Measurements from ENCODE around the gene DHRS1.

Gene DHRS1

DNA sequence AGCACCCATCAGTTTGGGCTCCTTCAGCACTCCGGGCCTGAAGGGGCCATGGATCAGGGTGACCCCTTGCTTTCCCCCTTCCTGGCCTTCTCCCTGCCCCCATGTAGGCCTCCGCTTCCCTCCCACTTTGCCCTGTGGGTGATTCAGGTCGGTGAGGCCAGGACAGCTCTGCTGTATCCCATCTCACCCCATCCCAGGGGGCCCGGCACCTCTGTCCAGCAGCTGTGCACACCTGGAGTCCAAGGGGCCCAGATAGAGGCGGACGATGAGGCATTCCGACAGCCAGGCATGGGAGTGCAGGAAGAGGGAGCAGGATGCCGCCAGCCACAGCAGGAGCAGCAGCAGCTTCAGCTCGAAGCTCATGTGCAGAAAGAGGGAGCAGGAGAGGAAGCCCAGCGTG, 23.1 kb upstream of the DHRS1 start:
- no peak overlapping the region for H3K4me3 ChIP-seq (ENCODE audit: low read depth, low read length)
- TF ChIP-seq, protein P1, sequence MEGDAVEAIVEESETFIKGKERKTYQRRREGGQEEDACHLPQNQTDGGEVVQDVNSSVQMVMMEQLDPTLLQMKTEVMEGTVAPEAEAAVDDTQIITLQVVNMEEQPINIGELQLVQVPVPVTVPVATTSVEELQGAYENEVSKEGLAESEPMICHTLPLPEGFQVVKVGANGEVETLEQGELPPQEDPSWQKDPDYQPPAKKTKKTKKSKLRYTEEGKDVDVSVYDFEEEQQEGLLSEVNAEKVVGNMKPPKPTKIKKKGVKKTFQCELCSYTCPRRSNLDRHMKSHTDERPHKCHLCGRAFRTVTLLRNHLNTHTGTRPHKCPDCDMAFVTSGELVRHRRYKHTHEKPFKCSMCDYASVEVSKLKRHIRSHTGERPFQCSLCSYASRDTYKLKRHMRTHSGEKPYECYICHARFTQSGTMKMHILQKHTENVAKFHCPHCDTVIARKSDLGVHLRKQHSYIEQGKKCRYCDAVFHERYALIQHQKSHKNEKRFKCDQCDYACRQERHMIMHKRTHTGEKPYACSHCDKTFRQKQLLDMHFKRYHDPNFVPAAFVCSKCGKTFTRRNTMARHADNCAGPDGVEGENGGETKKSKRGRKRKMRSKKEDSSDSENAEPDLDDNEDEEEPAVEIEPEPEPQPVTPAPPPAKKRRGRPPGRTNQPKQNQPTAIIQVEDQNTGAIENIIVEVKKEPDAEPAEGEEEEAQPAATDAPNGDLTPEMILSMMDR (IDR thresholded peaks at IDR 0.05; ENCODE audit: low read depth, low read length, missing control alignments): no peak
- in situ Hi-C loops (cut with HindIII; ENCODE audit: low sequenced_read_pairs): loop anchor here (5.0 kb wide), 1 partner anchor 115 kb away; no protein-coding TSS in a partner anchor
- DNase-seq (ENCODE audit: low read depth): no peak

DNA sequence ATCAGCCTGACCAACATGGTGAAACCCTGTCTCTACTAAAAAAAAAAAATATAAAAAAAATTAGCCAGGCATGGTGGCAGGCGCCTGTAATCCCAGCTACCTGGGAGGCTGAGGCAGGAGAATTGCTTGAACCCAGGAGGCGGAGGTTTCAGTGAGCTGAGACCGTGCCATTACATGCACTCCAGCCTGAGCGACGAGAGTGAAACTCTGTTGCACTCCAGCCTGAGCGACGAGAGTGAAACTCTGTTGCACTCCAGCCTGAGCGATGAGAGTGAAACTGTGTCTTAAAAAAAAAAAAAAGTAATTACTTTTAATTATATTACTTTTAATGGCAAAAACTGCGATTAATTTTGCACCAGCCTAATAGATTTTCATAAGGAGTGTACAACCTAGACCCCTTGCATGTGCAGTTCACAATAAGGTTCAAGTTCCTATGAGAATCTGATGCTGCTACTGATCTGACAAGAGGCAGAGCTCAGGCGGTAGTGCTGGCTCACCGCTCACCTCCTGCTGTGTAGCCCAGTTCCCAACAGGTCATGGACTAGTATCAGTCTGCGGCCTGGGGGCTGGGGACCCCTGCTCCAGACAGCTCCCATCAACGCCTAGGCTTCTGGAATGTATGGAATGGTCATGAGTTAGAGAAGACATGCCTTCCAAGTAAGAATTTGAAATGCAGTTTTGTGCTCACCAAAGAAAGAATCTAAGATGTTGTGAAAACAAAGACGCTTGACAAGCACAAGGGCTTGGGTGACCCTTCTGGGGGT, 21.8 kb upstream of the DHRS1 start:
- TF ChIP-seq, protein P1 (IDR thresholded peaks at IDR 0.05; ENCODE audit: low read depth, low read length, missing control alignments): no peak

DNA sequence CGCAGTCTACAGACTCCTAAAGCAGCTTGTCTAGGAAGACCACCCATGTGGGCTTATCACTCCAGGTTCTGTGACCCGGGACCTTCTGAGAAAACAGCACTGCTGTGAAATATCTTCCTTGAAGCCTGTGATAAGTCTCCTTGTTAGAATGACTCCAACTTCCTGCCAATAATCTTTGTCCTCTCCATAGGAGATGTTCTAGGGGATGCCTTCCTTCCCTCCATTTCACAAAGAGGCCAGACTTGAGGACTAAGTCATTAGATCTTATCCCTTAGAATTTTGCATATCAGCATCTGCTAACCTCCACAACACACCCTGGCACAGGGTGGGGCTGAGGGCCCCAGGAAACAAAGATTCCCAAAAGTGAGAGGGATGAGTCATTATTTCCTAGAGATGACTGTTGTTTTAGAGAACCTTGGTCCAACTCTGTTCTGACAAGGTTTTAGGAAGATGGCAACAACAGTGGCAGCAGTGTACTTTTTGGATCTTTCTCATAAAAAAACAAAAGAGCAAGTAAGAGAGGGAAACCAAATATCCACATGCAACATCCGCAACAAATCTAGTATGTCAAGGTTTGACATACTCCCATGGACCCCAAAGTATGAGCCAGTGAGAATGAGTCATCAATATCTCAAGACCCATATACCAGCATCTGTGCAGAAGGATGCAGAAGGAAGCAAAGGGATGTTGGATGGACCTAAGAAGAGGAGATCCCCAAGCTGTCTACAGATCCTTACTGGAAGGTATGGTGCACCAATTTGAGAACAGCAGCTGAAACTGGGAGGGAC, 17.8 kb upstream of the DHRS1 start:
- DNase-seq (ENCODE audit: low read depth): no peak
- TF ChIP-seq, protein P1 (IDR thresholded peaks at IDR 0.05; ENCODE audit: low read depth, low read length, missing control alignments): no peak
- in situ Hi-C loops (cut with HindIII; ENCODE audit: low sequenced_read_pairs): no loop called here
- no peak overlapping the region for H3K4me3 ChIP-seq (ENCODE audit: low read depth, low read length)

More for the DNA sequence above, 21.8 kb upstream of the DHRS1 start:
- in situ Hi-C loops (cut with HindIII; ENCODE audit: low sequenced_read_pairs): loop anchor here (5.0 kb wide), 1 partner anchor 116 kb away; no protein-coding TSS in a partner anchor
- no peak overlapping the region for H3K4me3 ChIP-seq (ENCODE audit: low read depth, low read length)
- DNase-seq (ENCODE audit: low read depth): no peak

DNA sequence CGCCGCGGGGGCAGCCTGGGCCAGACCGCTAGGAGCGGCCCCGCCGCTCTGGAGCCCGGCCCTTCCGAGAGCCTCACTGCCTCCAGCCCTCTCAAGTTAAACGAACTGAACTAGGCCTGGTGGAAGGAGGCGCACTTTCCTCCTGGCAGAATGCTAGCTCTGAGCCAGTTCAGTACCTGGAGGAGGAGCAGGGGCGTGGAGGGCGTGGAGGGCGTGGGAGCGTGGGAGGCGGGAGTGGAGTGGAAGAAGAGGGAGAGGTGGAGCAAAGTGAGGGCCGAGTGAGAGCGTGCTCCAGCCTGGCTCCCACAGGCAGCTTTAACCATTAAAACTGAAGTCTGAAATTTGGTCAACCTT, 17.0 kb upstream of the DHRS1 start:
- in situ Hi-C loops (cut with HindIII; ENCODE audit: low sequenced_read_pairs): no loop called here

DNA sequence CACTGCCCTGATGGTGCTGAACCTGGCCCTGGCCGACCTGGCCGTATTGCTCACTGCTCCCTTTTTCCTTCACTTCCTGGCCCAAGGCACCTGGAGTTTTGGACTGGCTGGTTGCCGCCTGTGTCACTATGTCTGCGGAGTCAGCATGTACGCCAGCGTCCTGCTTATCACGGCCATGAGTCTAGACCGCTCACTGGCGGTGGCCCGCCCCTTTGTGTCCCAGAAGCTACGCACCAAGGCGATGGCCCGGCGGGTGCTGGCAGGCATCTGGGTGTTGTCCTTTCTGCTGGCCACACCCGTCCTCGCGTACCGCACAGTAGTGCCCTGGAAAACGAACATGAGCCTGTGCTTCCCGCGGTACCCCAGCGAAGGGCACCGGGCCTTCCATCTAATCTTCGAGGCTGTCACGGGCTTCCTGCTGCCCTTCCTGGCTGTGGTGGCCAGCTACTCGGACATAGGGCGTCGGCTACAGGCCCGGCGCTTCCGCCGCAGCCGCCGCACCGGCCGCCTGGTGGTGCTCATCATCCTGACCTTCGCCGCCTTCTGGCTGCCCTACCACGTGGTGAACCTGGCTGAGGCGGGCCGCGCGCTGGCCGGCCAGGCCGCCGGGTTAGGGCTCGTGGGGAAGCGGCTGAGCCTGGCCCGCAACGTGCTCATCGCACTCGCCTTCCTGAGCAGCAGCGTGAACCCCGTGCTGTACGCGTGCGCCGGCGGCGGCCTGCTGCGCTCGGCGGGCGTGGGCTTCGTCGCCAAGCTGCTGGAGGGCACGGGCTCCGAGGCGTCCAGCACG, 16.4 kb upstream of the DHRS1 start:
- in situ Hi-C loops (cut with HindIII; ENCODE audit: low sequenced_read_pairs): no loop called here
- no peak overlapping the region for H3K4me3 ChIP-seq (ENCODE audit: low read depth, low read length)
- DNase-seq (ENCODE audit: low read depth): no peak
- TF ChIP-seq, protein P1 (IDR thresholded peaks at IDR 0.05; ENCODE audit: low read depth, low read length, missing control alignments): no peak

More for the DNA sequence above, 17.0 kb upstream of the DHRS1 start:
- no peak overlapping the region for H3K4me3 ChIP-seq (ENCODE audit: low read depth, low read length)
- TF ChIP-seq, protein P1 (IDR thresholded peaks at IDR 0.05; ENCODE audit: low read depth, low read length, missing control alignments): no peak
- no peak for DNase-seq (ENCODE audit: low read depth)

DNA sequence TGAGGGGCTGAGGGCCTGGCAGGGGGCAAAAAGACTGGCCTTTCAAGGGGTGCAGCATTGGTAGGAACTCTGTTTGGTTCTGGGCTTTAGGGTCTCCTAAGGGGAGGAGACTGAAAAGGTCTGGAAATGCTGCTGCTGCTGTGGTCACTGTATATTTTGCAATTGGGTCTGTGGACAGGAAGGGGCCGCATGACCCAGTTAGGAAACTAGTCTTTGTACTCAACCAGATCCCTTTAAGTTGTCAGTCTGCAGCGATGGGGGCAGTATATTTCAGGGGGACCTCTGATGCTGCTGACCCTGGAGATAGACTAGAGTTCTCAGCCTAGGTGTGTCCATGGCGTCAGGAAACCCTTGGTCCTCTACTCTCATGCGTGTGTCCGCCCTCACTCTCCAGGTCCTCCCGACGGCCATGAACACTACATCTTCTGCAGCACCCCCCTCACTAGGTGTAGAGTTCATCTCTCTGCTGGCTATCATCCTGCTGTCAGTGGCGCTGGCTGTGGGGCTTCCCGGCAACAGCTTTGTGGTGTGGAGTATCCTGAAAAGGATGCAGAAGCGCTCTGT, 15.7 kb upstream of the DHRS1 start:
- DNase-seq (ENCODE audit: low read depth): no peak
- no peak overlapping the region for H3K4me3 ChIP-seq (ENCODE audit: low read depth, low read length)
- in situ Hi-C loops (cut with HindIII; ENCODE audit: low sequenced_read_pairs): no loop called here
- TF ChIP-seq, protein P1 (IDR thresholded peaks at IDR 0.05; ENCODE audit: low read depth, low read length, missing control alignments): no peak
